H1 (cell line): ENCODE data around the gene PRR30. TPM values are rescaled to one million over a fixed set of nuclear protein-coding genes. Genes with fewer than 3 reads are reported as not detected.

Source experiments
- RBBP5 ChIP-seq: IDR thresholded peaks from 2 replicates; pipeline ENCODE4 v1.7.1; 2012; ENCODE audit warnings: low read depth, mild to moderate bottlenecking, inconsistent platforms, low read length, moderate library complexity, borderline replicate concordance
- TAF1 ChIP-seq: IDR thresholded peaks from 2 replicates; pipeline ENCODE4 v1.6.1; 2011; ENCODE audit warnings: mild to moderate bottlenecking, low read depth, low read length
- polyA plus RNA-seq, 7 experiments: library from polyadenylated mRNA; depleted of rRNA in 3 of 7; stranded (reverse) in 5 of 7; unstranded in 2 of 7; fragments of >200 nt in 5 of 7; fragments of 200-250 nt in 2 of 7; gene quantifications; 1 replicate in 5 of 7; 2 replicates in 1 of 7; 4 replicates in 1 of 7; pipeline versions ENCODE4 v1.2.1 to v1.2.3, GENCODE V29; 2011 to 2013; ENCODE audit warnings: missing spikeins in 2 of 7, mixed read lengths in 2 of 7
- total RNA-seq: library from RNA; stranded (reverse); fragmentation: NEBNext Ultra II Directional; extraction: Animal tissue kit (Norgen Biotek cat#: 25700); gene quantifications from 2 replicates; pipeline ENCODE4 v1.2.1, GENCODE V29; 2021

The PRR30 gene
- total and polyA plus RNA-seq, 2 of the 8 experiments (the other 6 are each of a cell fraction or from before 2014, with no cell fraction given), result not detected

GRCh38 chr2:27088634-27089033 lies 50.6 kb downstream of the PRR30 start (continued):
- TF ChIP-seq RBBP5, result no peak
- TF ChIP-seq TAF1, result no peak
